Activated CD4-positive, alpha-beta T cell treated with anti-CD3 and anti-CD28 coated beads for 48 hours (primary cell): Measurements from ENCODE around the gene GRAMD1B.
"Not testable (repeated sequence)": the region's sequence is repeated elsewhere in the genome, so short reads cannot be mapped to it uniquely, and the experiment has no call there.

Experiments used
- DNase-seq: peaks from one replicate; pipeline ENCODE4 v3.0.0-alpha.2; 2020

The GRAMD1B gene

GRCh38 chr11:123544631-123545375 lies 114.7 kb downstream of the GRAMD1B start:
- no peak for DNase-seq

DNA sequence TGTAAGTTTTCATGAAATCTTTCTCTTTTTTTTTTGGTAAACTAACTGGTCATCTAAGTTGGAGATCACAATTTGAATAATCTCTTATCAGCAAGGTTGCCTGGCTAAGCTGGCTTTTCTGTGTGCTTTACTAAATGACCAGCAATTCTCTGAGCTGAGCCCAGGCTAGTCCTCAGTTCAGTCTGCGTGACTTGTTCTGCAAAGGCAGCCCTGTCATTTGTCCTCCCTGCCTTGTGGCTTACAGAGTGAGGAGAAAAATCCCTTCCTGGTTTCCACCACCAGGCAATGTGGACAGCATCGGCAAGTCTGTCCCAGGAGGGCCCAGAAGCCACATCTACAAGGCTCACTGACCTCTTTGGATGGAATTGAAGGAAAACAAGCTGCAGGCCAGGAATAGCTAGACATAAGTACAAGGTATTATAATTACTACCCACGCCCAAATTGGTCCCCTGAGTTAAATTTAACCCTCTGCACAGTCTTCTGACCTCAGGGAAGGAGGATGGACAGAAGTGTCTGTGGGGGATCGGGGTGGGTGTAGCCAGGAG lies 115.7 kb downstream of the GRAMD1B start:
- no peak for DNase-seq

DNA sequence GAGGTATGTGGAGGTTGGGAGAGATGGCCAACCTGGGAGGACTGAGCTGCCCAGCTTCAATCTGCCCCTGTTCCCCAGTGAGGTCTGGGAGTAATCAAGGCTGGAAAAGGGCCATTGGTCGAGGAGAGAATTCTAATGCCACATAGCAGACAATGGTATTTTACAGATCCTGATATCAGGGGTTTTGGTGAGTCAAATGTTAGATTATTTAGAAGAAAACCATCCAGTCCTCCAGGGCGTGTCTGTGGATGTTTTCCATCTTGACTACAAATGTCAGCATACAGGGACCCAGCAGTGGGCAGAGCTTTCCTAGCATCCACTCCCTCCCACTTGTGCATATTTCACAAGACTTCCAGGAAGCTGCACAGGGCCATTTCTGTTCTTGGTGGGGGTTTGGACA lies 116.4 kb downstream of the GRAMD1B start:
- DNase-seq, result no peak

DNA sequence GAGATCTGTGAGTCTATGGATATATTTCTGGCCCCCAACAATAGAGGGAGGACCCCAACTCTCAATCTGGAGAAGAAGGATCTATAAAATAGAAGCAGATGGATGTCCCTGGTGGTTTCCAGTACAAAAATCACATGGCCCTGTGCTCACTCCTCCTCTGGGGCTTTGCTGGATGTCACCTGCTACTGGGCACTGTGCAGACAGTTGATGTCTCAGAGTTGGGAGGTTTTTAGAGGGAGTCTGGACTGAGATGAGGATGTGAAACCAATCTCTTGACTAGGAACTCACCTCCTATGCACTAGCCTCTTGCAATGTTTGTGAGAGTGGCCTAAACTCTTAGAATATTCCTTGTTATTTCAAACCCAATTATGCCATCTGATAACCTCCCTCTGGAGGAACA lies 117.1 kb downstream of the GRAMD1B start:
- DNase-seq, result no peak

GRCh38 chr11:123548774-123549173 lies 118.7 kb downstream of the GRAMD1B start:
- DNase-seq, result no peak

DNA sequence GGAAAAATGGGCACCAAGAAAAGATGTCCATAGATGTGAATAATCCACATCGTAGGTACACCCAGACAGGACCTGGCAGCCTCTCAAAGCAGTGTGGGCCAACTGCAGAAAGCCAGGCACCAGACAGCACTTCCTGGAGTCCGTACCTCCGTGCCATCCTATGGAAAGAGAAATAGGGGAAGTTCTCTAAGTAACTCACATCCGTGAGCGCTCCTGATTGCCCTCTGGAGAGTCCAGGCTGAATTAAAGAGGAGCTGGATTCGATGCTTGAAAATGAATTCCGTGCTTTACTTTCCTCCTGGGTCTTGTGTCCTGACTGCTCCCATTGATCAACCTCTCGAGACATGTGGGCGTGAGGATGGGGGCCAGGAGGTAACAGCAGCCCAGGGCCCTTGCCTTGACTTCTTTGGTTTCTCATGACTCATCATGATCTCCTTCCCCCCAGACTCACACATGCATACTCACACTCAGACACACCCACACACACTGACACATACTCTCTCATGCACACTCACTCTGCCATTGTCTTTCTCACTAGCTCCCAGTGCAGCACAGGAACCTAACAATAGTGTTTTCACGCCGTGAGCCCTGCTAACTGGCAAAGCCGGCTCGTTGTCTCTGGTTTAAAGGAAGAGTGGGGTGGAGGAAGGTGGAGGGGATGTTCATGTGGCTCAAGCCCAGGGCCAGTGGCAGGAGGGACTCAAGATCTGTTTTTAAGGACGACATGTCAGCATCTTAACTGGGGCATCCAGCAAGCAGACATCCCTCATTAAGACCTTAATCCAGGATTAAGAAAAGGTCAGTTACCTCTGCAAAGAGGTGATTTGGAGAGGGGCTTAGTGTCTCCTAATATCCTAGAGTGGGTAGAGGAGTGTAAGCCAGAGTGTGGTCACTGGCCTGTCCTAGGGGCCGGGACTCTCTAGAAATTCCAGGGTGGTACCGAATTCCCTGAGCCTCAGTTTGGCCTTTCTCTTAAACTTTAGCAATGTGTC lies 120.2 kb downstream of the GRAMD1B start:
- peak; percentile 28 for DNase-seq

DNA sequence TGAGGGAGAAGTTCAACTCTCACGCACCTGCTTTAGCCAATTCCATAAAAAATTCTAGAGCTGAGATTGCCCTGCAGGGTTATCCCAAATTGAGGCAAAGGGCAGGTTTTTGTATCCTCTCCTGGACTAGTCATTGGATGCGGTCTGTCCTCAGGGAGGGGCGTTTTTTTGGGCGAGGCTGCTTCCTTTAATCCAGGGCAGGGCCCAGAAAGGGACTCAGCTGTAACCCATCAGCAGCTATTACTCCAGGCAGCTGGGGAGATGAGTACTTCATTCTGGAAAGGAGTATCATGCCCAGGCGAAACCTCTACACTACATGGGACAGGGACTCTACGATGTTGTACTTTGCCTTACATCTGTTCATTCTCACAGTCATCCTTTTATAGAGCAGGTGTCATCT lies 121.0 kb downstream of the GRAMD1B start:
- no peak for DNase-seq

- no peak for DNase-seq
These were observed 126.6 kb downstream of the GRAMD1B start for GRCh38 chr11:123556633-123557032.

GRCh38 chr11:123558536-123559315 lies 128.7 kb downstream of the GRAMD1B start:
- DNase-seq, result no peak

DNA sequence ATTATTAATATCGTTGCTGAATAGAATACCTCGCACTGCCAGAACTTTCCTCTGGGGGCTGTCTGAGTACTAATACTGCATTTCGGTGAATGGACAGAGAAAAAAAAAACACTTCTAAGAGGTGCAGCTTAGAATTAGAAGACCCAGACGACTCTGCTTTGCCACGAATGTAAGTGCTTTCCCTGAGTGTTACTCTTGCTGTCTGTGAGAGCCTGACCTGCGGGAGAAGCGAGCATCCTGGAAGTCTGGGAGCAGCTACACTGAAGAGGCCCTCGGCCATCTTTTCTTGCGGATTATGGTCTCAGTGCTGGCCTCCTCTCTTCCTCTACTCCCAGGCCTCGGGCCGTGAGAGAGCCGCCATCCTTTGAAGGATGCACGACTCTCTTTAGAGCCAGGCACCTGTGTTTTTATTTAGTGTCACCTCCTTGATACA lies 129.5 kb downstream of the GRAMD1B start:
- no peak for DNase-seq

GRCh38 chr11:123560006-123560405 lies 129.9 kb downstream of the GRAMD1B start:
- DNase-seq, result peak; percentile 59

DNA sequence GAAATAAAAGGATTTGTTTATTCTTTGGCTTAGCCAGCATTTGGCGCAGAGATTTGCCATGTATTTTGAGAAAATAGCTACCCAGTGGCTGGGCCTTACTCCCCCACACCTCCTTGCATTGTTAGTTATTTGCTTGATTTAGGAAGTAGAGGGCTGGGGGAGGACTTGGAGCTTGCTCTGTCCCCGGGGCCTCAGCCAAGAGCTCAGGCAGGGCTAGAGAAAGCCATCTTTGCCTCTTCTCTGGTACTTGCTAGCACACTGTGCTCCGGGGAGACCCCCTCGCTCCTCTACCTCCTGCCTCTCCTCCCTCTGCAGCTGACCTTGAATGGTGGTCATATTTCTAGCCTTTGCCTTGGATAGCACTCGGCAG lies 131.3 kb downstream of the GRAMD1B start:
- no peak for DNase-seq

DNA sequence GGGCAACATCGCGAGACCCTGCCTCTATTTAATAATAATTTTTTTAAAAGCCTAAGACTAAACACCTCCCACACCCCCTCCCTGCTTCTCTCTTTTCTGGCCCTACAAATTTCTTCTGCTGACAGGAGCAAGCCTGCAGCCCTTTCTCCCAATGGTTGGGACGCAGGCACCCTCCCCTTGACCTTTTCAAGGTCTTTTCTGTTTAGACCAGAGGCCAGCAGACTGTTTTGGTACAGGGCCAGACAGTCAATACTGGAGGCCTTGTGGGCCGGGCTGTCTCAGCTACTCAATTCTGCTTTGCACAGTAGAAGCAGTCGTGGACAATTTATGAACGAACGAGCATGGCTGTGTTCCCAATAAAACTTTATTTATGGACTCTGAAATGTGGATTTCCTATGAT lies 132.1 kb downstream of the GRAMD1B start:
- no peak for DNase-seq

- DNase-seq, result no peak
These were observed 132.8 kb downstream of the GRAMD1B start for GRCh38 chr11:123562829-123563228.

DNA sequence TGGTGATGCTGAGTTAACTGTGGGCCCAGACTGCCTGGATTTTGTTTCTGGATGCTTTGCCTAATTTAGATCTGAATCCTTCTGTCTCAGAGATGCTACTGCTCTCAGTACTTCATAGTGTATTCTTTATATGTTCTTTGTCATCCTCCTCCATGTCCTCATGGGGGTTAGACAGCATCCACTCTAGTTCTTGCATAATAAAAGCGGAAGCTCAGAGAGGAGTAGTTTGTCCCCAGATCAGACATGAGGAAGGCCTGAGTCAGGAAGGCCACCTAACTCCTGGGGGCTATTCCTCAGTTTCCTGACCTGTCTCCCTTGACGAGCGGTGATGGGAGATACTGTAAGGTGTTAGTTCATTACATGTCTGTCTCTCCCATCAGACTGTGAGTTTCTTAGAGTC lies 134.2 kb downstream of the GRAMD1B start:
- no peak for DNase-seq

DNA sequence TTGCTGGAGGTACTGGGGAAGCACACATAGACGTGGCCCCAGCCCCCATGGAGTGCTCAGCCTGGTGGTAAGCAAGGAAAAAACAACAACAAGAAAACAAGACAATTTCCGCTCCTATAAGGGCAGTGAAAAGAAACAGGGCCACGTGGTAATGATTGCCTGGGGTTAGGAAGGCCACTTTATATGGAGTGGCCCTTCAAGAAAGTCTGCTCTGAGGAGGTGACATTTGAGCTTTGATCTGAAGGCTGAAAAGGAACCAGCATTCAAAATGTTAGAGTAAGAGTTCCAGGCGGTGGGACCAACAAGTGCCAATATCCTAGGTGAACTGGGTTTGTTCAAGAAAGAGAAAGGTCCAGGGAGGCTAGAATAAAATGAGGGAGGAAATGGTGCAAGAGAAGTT lies 136.8 kb downstream of the GRAMD1B start:
- DNase-seq, result no peak

DNA sequence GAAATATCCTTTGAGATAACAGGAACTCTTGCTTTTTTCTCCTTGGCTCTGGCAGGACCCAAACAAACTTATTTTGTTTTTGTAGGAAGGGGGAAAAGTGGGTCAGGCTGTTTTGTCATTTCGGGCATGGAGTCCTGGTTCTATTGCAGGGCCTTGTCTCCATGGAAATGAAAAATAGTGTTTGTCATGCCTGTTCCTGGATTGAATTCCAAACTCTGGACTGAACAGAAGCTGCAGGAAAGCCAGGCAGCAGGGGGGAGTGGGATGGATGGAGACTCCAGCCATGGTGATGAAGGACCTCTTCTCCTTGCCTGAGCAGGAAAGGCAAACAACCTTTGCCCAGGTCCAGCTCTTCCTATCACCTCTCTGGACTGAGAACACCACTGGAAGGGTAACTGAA lies 137.4 kb downstream of the GRAMD1B start:
- no peak for DNase-seq

DNA sequence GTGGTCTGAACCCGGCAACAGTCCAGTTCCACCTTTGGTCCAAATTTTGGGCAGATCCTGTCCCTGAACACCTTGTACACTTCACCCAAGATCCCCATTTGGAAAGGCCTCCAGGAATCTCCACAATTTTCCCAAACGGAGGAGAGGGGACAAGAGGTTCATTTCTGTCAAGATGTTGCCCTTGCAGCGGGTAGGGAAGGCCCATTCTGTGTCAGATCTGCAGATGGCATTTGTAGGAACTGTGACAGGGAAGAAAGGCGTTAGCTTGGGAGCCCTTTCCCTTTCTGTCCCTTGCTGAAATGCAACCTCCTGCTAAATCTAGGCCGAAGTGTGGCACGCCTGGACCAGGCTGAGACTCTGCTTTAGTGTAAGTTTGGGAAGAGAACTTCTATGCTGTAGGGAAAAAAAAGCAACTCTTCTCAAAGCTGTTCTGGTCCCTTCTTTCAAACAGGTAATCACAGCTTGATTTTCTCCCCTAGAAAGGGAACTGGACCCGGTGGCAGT lies 138.3 kb downstream of the GRAMD1B start:
- DNase-seq, result no peak

- DNase-seq, result no peak
These were observed 139.3 kb downstream of the GRAMD1B start for GRCh38 chr11:123569393-123569792.

DNA sequence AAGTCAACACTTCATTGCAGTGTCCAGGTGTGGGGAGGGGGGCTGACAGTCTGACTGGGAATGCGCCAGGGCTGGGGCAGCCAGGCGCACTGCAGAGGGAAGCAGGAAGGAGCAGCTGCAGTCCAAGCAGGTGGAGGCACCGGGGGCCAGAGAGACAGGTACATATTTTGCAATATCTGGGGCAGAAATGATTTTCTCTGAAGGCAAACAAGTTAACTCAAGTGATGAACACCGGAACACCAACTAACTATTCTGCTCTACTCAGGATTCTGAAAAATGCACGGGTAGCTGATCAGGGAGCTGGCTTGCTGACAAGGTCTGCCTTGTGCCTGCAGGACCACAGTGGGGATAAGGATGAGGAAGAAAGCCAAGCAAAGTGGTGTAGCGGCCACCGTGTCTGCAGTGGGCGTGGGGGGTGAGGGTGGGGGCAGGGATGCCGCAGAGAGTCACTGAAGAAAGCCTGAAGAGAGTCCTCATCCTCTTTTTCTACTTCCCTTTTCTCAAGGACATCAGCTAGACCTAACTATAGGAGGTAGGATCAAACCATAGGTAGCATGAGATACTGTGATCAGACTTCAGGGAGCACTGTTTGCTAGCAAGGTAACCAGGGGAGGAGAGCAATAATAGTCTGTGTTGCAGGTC lies 141.0 kb downstream of the GRAMD1B start:
- DNase-seq, result no peak

DNA sequence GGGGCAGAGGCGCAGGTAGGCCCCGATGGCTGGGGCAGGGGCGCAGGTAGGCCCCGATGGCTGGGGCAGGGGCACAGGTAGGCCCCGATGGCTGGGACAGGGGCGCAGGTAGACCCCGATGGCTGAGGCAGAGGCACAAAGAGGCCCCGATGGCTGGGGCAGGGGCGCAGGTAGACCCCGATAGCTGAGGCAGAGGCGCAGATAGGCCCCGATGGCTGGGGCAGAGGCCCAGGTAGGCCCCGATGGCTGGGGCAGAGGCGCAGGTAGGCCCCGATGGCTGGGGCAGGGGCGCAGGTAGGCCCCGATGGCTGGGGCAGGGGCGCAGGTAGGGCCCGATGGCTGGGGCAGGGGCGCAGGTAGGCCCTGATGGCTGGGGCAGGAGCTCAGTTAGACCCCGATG lies 142.7 kb downstream of the GRAMD1B start:
- DNase-seq, result not testable (repeated sequence)

DNA sequence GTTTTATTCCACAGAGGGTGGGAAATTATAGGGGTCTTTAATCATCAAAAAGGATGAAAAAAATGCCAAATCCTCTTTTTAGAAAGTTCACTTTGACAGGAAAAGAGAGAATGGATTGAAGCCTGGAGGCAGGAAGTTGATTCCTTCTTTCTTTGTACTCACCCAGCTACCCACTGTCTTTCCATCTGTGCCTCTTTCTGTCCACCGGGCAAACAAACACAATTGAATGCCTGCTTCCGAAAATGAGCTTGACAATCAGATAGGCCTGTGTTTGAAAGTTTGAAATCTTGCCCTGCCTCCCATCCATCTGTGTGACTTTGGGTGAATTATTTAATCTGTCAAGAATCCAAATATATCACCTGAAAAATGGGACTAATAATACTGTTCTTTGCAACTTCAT lies 143.2 kb downstream of the GRAMD1B start:
- DNase-seq, result no peak
